Stimulated activated CD4-positive, alpha-beta T cell treated with anti-CD3 and anti-CD28 coated beads, TNF-alpha, amount 100 ng/mL, for 4 hours (primary cell): ENCODE data around the gene SLC9A9.

Experiments used
- DNase-seq, 3 experiments: peaks; one replicate each; pipeline ENCODE4 v3.0.0-alpha.2; 2020; ENCODE audit warnings: low read depth in 3 of 3

Gene SLC9A9

DNA sequence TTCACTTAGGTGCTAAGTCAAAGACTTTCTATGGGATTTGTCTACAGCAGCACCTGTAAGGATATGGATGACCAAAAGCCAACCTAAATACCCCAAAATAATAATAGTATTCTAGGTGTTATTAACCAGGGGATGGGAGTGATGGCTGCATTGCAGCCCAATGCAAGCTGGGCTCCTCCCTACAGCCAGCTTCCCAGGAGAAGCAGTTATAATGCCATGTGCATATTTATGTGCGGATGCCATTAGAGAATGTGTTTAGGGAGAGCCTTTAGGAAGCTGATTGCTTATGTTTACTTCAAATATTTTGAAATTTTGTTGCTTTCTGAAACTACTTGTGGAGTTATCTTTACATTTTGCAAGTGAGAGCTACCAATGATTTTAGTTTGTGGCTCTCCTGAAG is 491.4 kb downstream of the SLC9A9 start:
- no peak for DNase-seq

DNA sequence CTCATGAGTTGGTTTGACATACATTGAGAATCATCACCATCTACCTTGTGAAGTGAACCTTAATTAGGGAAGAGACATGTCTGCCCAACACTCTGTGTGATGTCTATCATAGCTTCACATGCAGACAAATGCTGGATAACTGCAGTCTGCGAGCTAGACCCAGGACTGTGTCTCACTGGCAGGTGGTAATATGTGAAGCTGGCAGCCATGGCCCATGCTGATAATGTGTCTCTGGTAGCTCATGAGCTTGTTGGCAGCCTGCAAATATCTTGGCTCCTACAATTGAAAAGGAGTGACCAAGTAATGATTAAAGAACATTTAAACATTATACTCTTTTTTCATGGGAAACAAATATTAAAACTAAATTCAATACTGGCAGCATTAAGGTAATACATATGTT is 493.9 kb downstream of the SLC9A9 start:
- DNase-seq = no peak

DNA sequence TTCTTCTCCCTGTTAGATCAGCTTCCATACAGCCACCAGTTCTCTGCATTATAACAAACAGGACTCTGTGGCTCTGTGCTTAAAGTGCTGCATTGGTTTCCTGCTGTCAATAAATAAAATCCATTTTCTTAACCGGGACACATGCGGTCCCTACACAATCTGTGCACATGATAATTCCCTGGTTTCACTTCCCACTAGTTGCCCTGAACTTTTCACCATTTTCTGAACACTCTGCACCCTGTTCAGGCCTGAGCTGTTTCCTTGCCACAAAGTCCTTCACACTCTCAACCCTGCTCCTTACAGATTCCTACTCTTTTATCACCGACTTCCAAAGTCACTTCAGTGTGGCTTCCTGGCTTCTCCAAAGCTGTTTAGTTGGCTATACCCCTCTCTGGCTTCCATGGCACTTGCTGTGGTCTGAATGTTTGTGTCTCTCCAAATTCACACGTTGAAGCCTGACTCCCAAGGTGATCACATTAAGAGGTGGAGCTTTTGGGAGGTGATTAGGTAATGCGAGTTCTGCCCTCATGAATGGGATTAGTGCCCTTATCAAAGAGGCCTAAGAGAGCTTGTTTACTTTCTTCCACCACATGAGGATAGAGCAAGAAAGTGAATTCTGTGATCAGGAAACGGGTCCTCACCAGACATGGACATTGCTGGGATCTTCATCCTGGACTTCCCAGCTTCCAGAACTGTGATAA is 495.3 kb downstream of the SLC9A9 start:
- DNase-seq = no peak

DNA sequence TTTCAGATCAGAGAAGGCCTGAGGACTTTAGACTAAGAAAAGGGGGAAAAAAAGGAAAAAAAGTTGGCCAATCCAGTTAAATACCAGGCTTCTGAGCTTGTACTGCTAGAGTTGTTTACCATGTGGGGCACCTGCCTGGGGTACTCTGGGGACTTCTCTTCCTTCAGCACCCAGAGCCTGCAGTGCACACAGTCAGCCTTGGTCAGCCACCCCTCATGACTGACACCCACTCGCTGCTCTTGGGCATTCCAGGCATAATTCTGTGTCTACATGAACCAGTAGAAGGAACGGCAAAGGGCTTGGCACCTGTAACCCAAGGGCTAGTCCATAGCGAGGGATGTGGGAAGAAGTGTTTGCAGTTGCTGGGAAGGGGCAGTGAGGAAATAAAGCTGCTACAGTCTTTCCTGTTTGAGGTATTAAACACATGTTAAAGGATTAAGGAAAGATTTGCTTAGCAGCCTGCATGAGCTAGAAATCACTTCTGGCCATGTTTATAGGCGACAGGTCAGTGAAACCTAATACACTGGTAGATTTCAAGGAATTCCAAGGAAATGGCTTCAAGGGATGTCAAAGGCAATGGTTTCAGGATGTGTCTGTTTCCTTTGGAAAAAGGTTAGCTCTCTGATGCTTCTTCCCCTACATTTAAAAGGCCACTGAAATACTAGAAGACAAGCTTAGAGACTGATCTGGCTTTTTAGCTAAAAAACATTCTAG is 496.2 kb downstream of the SLC9A9 start:
- DNase-seq = no peak

DNA sequence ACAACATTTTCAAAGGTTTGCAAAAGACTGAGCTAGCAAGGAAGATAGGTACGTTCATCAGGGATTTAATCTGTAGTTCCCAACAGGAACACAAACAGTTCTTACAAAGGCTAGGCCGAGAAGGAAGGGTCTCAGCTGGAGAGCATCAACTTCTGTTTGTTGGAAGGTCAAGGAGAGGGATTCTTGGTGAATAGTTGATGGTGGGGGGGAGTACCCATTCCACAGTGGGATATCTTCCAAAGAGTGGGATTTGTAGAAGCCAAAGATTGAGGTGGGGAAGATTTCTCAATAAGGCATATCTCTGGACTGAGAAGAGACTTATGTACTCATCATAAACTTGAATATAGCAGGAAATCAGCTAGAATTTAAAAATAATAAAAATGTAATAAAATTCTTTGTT is 496.9 kb downstream of the SLC9A9 start:
- DNase-seq = no peak

DNA sequence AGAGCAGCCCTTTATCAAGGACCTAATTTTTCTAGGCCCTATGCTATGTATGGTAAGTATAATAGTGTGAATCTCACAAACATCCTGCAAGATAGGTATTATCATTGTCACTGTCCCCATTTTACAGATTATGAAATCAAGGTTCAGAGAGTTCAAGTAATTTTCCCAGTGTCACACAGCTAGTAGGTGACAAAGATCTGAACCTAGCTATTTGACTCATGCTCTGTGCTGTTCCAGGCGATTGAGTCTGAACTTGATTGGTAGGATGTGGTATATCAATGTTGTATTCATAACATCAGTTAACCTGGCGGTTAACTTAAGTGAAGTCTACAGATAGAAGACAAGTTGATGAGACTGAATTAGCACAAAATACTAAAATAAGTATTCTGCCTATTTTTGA is 498.8 kb downstream of the SLC9A9 start:
- no peak for DNase-seq

DNA sequence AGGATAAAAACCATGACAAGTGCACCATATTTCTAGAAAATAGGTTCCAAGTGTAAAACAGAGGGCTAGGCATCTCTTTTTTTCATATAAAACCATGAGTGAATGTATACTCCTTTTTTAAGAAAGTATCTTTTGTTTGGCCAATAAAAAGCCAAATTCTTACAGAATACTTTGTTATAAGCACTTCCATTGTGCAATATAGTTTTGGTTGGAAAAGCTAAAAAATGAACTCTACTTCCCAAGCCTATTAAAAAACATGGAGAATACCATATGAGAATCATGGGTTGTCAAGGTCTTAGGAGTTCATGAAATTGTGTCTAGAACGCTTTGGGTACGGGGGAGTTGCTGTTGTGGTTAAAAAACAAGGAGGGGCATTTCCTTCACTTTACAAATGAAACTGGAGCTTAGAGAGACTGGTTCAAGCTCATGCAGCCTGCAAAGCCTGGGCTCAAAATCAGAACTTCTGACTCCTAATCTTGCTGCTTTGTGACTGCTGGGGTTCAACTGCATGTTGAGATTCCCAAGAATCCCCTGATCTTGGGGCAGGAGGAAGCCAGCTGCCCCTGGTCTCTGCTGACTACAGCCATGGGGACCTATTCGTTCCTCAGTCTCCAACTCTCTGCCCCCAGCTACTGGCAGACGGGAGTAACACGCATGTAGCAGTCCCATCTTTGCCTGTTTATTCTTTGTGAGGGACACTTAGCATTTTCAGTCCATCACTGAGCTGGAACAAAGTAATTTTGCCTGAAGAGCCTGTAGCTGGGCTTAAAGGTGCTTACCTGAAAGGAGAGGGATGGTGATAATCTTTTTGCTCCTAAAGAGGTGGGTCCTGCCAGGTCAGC is 499.6 kb downstream of the SLC9A9 start:
- no peak for DNase-seq

DNA sequence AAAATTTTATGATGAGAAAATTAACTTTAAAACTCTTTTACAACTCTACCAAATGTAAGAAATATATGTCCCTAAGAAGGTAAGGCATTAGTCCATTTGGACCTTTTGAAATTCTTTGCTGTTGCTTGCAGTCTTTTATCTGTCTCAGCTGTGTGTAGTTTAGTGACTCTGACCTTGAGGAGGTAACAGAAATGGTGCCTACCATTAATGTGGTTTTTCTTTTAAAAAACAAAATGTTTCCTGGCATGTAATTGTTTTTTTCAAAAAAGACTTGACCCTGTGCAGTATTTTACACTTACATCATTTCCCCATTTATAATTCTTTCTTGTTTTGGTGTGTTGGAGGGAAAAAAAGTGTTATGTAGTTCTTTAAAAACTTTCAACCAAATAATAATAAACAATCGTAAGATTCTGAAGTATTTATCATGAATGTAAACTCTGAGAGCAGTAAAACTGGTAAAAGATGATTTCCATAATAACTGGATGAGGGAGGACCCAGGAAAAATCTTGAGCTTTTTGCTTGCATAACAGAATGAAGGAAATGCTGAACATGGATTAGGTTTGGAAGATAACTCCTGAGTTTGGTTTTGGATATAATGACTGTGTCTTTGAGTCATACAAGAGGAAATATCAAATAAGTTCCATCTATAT is 503.6 kb downstream of the SLC9A9 start:
- no peak for DNase-seq

DNA sequence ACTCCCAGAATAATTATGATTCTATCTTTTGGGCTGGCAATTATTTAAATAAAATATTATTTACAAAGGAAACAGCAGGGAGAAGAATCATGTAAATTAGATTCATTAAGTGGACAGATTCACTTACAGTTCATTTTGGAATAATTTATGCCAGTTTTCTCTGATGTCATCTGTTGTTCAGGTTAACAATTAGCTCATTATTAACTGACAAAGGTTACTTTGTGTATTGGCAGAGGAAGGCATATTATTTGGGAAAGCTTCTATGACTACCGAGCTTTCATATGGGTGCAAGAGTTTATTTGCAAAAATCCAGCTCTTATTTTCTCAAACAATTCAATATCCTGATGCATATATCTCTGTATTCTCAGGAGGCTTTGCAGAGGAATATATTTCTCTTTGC is 504.3 kb downstream of the SLC9A9 start:
- no peak for DNase-seq

DNA sequence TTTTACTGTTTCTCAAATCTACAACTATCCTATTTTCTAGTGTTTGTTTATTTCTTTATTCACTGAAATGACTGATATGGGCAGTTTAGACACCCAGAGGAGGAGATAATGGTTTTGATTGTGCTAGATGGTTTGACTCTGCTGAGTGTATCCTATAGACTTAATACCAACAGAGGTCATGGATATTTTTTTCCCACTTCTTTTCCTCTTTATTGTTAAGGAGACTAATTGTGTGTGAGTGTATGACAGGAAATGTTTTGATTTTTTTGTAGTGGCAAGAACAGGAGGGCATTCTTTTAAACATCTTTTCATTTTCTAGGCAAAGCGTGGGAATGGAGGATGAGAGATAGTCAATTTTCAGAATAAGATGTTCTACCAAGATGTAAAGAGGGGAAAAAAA is 505.2 kb downstream of the SLC9A9 start:
- DNase-seq = no peak

DNA sequence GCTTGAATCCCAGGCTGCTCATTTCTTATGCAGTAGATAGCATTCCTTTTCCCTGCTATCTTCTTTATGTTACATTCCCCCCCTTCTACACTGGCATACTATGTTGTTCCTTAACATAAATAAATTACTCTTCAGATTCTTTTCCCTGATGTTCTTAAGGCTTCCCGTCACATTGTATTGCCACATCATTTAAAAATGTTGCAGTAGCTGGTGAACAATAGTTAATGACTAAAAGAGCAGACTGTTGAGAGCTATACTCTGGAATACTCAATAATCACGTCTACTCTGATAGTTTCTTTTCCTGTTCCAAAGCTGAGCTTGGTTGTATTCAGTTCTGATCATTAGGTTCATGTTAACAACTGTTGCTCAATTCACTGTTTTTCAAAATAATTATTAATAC is 508.8 kb downstream of the SLC9A9 start:
- DNase-seq = no peak

DNA sequence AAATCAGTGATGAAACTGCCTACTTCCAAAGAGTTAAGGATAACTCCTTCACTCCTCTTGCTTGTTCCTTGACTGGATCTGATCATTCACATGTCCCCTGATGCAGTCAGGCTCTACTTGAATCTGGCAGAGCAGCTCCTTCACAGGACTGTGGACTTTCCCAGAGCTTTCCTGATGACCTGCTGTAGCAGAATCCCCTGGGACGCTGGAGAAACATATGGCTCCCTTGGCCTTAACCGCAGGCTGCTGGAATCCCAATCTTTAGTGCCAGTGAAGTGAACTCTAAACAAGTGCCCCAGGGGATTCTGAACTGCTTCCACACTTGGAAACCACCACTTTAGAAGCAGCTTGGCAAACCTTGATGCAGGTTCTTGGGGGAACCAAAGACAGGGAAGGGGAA is 510.9 kb downstream of the SLC9A9 start:
- no peak for DNase-seq

DNA sequence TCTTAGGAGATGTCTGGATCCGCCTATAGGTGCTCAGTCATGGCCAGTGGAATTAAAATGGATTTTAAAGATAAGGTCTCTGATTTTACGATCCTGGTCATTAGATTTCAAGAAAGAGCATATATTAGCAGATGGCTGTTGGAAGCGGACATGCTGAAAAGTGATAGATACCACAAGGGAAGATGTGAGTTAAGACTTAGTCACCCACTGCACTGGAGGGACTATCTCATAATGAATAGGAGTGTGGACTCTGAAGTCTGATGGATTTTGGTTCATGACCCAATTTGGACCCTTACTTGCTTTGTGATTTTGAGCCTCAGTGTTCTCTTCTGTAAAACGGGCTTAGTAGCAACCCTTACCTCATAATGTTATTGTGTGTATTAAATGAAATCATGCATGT is 514.0 kb downstream of the SLC9A9 start:
- DNase-seq = no peak

DNA sequence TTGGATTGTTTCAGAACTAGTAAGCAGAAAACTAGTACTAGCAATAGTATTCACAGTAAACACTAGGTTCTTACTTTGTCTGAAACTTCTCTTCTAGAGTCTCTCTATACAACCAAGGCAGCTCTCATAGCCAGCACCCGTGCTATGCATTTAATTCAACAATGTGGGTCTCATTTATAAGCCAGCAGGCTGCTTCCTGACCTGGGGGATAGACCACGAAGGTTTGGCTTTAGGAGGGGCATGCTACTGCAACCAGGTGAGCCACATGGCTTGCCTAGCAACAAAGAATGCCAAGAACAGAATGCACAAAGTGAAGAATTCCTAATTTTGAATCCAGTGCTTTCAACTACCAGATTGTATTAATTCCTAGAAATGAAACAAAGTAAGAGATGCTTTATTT is 514.9 kb downstream of the SLC9A9 start:
- no peak for DNase-seq

DNA sequence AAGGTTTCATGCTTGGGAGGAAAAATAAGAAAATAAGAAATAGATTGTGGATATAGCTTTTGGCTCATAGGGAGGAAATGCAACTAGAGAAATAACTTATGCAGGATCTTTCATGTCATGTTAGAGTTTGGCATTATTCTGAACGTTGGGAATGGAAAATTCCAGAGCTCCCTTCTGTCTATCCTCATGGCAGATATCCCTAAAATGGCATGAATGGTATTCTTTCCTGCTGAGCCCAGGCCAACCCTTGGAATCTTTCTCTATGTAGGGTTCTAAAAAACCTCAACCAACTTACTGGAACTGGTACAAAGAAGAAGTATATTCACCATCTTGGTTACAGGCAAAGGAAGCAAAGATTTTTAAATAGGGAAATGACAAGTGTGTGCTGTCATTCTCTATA is 516.2 kb downstream of the SLC9A9 start:
- no peak for DNase-seq

DNA sequence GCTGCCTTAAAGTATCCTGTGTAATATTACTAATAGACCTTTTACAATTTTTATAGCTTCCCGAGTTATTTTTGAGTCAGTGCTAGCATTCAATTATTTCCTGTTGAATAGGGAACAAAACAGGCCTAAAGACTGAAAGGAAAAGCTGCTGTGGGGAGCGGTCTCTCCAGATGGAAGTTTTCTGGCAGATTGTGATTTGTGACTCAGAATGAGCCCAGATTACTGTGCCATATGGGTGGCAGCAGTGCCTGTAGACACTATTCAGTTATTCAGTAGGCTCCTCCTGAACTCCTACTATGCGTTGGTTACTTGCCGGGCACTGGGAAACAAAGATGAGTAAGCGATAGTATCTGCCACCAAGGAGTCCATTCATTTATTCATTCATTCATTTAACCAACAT is 516.9 kb downstream of the SLC9A9 start:
- no peak for DNase-seq

DNA sequence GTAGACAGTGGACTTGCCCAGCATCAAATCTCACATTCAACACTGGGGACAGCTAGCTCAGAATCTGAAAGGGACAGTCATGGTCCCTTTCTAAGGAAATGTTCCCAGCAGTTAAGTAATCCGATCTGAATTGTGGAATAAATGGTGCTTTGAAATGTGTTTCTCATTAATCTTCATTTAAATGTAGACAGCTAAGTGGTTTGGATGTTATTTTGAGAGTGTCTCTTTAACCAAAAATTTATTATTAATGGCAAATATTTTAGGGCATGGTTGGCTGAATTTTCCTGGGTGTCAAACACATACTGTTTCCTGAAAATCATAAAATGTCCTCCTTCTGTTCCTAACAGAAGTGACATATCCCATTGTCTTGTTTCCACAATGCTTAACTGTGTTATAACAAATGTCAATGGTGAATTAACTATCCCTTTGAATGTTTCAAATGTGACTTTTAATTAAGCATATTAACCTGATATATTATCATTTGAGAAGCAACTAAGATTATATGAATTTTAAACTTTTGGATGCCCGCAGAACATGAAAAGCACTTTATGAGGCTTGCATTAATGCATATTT is 517.9 kb downstream of the SLC9A9 start:
- no peak for DNase-seq

DNA sequence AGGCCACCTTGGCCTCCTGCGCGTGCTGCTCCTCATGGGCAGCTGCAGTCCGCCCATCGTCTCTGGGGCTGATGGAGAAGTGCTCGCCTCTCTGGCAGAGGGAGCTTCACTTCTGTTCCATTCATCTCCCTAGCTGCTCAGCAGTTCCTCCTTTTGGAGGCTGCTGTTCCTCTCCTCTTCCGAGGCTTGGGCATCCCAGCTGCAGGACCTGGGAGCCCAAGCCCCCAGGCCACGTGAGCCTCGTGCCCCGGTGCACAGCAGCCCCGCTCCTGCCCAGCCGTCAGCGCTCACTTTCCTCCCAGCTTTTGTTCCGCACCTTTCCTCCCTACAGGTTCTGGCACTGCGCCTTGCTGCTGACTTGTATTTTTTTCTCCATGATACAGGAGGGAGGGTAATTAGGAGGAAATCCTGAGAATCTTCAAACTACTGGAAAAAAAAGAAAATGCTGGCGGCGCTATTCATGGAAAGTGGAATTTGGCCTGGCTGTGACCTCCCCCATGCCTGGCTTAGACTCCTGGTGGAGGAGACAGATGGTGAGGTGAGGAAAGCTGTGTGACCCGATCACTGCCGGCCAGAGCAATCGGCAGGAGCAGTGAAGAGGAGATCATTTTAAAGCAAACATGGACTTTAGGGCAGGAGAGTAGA is 518.6 kb downstream of the SLC9A9 start:
- DNase-seq = no peak

DNA sequence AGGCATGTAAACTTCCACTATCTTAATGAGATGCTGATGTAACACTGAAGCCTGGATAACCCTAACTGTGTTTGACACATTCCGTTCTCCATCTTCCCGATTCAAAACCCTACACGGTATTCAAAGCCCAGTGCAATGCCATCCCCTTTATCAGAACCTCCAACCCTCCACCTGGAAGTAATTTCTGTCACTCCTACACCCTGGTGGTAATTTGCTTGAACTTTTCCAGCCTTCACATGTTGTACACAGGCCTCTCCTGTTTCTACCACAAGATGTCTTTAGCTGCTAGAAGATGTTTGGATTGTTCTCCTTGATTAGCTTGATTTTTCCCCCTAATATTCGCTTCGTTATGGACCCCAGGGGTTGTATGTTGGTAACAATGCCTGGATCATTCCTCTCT is 519.8 kb downstream of the SLC9A9 start:
- DNase-seq = no peak

DNA sequence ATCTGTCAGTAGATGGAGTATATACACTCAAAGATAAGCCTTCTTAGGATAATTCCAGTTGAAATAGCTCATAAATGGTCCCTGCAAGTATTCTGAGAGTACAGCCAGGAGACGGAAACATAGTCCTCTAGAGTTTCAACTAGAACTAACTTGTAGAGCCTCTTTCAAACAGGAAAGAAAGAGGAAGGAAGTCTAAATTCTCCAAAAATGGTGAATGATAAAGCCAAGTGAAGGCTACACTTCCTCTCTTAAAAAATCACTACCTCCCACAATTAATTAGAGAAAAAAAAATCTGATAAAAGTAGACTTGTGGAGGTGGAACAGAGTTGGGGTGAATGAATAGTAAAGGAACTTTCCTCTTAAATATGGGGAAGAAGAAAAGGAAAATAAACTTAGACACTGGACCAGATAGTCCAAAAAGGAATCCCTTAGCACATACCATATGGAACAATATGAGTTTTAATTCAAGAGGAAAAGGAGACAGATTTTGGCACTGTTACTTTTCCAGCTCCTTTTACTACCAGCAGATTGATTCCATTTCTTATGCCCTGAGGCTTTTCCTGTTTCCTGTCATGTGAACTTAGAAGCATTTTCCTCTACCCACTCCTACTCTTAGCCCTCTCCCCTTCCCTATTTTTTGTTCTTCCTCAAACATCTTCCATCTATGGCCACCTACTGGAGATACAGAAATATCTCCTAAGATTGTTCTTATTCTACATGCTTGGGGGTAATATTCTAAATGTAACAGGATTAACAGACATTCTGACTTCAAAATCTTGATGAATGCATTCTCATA is 521.1 kb downstream of the SLC9A9 start:
- DNase-seq = no peak
